Ishikawa (cell line): Measurements from ENCODE around the gene CA10.

ENCODE experiments used
- USF1 ChIP-seq: IDR thresholded peaks from 2 replicates; pipeline ENCODE4 v1.6.1; 2012
- YY1 ChIP-seq: IDR thresholded peaks from 2 replicates; pipeline ENCODE4 v1.6.1; 2012; ENCODE audit warnings: low read depth

- TF ChIP-seq YY1 (no peak), USF1 (no peak)
Observed at GRCh38 chr17:51828901-51829300, 329.6 kb downstream of the CA10 start.
